Brain pericyte (primary cell): ENCODE measurements around the gene PPM1M.
"Not testable (repeated sequence)": the region's sequence is repeated elsewhere in the genome, so short reads cannot be mapped to it uniquely, and the experiment has no call there.

Experiments used
- DNase-seq: peaks from one replicate; pipeline ENCODE4 v3.0.0-alpha.2; 2012; ENCODE audit warnings: low read depth, low spot score

The PPM1M gene

DNA sequence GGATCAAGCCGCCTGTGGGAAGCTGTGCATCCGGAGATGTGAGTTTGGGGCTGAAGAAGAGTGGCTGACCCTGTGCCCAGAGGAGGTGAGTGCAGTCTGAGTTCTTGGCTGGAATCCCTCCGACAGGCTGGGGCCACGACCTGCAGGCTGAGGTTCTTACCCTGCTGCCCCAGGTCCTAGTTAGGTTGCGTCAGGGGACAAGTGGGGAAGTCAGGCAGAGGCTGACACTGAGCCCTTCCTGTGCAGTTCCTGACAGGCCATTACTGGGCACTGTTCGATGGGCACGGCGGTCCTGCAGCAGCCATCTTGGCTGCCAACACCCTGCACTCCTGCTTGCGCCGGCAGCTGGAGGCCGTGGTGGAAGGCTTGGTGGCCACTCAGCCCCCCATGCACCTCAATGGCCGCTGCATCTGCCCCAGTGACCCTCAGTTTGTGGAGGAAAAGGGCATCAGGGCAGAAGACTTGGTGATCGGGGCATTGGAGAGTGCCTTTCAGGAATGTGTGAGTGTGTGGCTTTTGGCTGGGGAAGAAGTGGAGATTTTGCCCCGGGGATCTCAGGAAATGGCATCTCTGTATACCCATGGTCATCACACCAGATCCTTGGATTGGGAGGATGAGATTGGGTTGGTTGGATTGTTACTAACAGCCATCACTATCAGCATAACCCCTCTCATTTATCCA is 1.3 kb downstream of the PPM1M start:
- no peak for DNase-seq

DNA sequence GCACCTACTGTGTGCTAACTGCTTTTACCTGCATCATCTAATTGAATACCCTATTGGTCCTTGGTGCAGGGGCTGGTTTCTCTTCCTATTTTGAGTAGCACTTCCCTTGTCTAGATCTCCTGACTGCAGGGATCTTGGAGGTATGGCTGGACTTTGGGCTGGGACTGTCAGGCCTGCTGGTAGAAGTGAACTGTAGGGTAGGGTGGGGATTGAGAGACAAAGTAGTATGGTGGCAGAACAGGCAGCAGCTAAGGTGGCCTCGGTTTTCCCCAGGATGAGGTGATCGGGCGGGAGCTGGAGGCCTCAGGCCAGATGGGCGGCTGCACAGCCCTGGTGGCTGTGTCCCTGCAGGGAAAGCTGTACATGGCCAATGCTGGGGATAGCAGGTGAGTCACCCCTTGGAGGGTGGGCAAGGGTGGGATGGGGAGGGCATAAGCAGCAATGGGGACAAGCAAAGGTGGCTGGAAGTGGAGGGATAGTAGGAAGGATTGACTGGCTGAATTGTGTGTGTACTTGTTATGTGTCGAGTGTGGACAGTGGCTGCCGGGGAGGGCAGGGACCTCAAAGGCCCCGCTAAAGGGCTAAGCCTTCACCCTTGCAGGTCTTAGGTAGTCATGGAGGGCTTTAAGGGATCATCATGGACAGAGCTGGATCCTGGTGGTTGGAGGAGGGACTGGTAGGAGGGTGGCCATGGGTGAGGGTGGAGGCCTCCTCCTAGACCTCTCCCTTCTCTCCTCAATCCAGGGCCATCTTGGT is 2.0 kb downstream of the PPM1M start:
- DNase-seq: no peak

DNA sequence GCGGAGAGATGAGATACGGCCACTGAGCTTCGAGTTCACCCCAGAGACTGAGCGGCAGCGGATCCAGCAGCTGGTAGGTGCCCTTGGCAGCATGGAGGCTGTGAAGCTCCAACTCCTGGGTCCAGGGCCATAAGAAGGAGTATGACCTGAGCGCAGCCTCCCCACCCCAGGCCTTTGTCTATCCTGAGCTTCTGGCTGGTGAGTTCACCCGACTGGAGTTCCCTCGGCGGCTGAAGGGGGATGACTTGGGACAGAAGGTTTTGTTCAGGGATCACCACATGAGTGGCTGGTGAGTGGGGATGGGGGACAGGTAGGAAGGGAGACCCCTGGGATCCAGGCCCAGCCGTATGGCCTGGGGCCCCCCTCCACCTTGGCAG is 2.6 kb downstream of the PPM1M start:
- DNase-seq: no peak

DNA sequence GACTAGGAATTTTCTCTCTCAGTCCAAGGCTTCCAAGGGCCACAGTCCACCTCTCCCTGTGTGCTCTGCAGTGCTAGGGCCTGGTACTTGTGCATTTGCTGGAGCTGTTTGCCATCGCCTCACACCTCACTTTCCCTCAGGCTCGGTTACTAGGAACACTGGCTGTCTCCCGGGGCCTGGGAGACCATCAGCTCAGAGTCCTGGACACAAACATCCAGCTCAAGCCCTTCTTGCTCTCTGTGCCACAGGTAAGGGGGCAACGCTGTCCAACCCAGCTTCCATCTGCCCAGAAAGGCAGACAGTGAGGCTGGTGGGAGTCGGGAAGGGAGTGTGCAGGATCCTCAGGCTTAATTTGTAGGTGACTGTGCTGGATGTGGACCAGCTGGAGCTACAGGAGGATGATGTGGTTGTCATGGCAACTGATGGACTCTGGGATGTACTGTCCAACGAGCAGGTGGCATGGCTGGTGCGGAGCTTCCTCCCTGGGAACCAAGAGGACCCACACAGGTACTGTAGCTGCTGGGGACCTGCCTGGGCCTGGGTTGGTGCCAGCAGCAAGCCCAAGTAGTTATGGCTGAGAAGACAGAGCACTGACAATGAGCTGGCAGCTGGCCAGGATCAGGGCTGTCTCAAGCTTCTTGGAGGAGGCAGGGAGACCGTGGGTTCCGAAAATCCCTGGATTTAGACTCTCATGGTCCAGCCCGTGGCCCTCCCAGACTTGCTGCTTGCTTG is 3.4 kb downstream of the PPM1M start:
- no peak for DNase-seq

DNA sequence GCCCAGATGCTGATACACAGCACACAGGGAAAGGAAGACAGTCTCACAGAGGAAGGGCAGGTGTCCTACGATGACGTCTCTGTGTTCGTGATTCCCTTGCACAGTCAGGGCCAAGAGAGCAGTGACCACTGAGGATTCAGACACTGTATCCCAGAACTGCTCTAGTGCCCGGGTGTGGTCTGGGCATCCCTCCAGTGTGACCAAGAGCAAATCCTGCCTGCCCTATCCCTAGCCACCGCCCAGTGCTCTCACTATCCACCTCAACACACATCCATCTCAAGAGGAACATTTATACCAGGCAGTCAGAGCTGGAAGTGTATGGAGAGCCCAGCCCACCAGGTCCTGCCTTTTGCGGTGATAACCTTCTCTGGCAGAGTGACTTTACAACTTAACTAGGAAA is 4.1 kb downstream of the PPM1M start:
- no peak for DNase-seq

DNA sequence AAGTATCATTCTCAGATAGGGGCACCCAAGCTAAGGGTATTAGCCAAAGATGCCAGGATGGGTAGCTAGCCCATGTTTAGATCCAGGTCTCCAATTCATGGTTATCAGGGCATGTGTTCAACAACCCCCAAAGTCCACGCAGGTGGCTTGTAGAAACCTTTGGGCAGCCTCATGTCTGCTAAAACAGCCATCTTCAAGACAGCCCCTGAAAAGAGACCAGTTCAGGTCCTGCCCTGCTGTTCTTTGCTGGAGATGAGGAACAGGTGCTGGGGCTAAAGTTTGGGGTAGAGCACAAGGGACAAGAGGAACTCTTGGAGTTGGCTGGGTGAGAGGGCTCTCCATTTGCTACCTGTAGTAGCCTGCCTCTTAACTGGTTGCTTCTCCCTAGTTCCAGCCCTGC is 4.6 kb downstream of the PPM1M start:
- no peak for DNase-seq

DNA sequence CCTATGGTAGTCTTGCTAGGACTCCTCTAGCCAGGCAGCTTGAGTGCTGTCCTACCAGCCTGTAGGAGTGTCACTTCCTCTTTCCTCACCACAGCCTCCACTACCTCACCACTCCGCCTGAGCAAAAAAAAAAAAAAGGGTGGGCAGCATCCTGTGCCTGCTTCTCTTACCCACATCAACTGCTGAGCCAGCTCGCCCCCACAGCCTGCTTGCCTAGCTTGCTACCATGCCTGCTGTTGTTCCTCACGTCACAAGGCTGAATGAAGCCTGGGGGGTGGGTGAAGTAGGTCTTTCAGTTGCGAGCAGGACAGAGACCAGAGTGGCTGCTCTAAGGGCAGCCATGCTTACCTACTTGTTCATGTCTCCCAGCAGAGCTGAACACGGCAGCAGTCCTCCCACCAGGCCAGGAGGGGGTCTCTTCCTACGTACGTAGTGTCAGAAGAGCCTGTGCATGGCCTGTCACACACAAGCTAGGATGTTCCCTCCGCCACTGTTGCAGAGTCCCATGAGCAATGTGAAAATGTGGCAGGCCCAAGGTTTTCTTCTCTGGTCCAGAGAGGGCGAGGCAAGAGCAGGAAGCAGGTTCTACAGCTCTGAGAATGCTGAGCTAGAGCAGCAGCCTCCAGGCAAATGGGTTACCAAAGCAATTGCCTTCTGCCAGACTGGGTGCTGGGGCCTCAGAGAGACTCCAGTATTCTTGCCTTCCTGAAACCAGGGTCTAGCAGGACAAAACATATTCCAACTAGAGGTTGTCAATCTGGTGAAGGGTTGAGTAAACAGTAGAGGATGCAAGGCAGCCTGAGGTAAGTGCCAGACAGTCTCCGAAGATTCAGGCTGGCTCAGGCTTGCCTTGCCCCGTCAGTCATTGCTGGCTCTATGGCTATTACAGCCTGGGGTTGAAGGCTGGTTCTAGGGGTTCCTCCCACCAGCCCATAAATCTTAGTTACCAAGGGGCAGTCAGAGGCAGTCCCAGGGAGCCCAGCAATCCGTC is 8.1 kb downstream of the PPM1M start:
- DNase-seq: no peak

DNA sequence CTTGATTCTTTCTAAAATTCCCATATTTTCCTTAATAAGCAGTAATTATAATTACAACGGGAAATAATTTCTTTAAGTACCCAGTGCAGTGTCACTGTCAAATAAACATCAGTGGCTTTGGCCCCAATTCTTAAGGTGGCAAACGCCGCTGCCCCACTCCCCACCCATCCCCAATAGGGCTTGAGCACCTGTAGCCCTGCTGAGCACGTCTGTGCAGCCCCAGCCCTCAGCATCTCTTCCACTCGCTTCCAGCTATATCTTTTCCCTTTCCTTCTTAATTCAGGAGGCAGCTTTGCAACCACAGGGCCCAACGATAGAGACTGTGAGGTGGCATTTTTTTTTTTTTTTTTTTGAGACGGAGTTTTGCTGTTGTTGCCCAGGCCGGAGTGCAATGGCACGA is 9.0 kb downstream of the PPM1M start:
- no peak for DNase-seq

DNA sequence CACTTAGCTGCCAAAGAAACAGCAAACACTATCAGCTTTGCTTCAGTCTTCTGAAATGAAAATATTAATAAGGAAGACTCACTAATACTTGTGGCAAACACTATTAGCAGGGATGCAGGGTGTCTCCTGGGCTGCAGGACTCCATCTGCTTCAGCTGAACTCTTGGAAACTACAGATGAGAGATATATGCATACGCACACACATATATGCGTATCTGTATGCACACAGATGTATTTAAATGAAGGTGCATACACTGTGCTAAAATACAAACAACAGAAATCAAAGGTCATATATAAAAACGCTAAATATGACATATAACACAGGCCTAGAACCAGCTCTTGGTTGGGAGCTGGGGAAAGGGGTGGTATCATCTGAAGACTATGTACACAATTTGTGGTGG is 10.6 kb downstream of the PPM1M start:
- no peak for DNase-seq

DNA sequence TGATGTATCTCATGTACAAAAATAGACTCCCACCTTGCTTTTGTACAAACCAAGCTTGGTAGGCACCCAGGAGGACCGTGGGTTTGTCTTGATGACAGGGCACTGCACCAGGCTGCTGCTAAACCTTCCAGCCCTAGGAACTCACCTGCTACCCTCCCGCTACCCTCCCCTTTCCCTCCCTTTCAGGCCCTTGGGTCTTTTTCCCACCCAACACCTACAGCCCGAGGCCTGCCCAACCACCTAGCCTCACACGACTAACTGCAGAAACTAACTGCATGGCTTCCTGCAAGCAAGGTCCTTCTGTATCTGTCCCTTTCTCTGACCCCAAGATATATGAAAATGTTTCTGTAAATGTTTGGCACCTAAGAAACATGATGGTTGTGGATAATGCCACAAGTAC is 11.1 kb downstream of the PPM1M start:
- DNase-seq: no peak

DNA sequence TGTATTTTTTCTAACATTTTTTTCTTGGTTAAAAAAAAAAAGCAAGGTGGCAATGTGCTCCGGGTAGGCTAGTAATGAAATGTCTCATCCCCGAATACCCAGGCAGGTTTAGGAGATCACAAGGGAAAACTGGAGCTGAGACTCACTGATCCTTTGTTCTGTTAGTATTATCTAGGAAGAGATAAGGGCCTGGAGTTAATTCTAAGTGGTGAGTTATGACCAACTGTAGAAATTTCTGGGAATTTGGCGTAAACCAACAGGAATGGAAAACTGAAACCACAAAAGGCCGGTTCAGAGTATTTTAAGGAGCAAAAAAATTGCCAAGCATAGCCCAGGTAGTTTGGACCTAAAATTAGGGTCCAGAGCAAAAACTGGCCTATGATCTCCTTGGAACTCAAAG is 12.4 kb downstream of the PPM1M start:
- no peak for DNase-seq

DNA sequence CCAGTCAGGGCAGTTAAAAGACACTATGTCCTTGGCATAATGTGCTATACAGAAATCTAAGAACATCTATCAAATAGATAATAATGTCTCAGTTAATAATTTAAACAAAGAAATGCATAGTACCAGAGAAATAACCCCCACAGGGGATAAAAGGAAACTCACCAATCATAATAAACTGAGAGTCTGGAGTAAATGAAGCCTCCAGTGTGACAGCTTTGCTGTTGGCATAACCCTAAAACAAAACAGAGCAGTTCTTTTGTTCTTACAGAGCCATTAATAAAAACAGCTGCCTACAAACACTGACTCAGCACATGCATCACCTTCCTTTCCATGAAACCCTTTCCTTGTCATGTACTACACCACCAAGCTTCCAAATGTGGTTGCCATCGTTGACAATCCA is 13.5 kb downstream of the PPM1M start:
- no peak for DNase-seq

DNA sequence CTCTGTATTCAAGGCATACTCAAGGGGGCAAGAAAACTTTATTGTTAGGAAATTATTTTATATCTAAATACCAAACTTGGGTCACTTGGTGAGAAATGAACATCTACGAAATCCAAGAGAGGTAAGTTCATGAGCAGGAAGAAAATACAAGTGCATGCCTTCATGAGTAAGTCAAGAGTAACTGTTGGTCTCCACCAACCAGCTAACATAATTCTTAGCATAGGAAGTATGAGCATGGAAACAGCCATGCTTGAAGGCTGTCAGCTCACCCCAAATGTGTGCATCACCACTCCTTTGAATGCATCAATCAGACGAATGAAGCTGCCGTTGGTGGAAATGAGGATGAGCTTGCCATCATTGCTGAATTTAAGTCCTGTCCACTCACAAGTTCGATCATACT is 13.9 kb downstream of the PPM1M start:
- DNase-seq: no peak

DNA sequence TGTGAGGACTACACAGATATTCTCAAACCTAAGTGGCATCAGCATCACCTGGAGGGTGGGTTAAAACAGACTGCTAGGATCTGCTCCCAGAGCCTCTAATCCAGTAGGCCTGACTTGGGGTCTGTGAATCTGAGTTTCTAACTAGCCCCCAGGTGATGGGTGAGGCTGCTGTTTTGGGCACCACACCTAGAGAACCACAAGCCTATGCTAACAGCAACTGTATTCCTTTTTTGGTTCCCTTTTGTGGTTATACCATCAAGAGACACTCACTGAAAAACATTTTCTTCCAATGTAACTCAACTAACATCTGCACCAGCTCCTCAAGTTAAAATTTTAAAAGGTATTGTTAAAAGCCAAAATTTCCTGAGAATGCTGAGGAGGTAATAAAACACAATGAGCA is 16.9 kb downstream of the PPM1M start:
- no peak for DNase-seq

DNA sequence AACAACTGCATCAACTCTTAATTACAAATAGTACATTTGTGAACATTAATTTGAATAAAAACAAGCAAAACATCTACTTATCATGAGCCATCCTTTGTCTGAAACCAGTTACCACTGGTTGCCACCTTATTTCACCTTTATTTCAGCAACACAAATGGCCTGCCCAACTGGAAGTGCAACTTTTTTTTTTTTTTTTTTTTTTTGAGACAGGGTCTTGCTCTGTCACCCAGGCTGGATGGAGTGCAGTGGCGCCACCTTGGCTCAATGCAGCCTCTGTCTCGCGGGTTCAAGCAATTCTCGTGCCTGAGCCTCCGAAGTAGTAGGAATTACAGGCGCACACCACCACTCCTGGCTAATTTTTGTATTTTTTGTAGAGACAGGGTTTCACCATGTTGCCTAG is 19.8 kb downstream of the PPM1M start:
- DNase-seq: no peak

DNA sequence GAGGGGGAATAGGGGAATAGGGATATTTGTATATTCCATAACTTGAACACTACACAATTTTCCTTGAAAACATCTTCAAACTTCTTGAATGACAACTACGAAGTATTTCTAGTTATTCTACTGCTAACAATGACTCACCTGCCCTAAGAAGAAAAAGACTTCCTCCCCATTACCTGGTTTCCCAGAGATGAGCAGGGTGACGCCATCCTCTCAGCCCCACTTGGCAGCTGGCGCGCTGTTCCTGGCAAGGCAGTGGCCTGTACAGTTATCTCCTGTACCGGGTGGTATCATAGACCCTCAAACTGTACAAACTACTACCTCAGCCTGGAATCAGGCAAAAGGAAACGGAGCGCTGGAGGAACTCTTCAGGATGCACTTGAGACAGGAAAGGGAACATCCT is 22.5 kb downstream of the PPM1M start:
- DNase-seq: no peak

DNA sequence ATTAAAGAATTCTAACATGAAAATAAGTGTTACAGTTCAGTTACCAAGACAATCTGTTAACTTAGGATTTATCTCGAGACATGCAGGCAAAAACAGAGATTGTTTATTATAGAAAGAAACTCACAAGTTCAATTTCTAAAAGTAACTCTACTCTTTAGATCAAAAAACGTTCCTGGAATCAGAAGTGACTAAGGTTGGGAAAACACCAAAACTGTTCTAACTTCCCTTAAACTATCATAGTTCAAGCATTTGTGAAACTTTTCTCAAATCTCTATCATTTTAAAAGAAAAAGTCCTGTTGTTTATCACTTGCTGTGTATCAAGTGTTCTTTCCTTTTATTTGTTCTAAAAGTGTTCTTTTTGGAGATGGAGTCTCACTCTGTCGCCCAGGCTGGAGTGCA is 24.2 kb downstream of the PPM1M start:
- DNase-seq: no peak

DNA sequence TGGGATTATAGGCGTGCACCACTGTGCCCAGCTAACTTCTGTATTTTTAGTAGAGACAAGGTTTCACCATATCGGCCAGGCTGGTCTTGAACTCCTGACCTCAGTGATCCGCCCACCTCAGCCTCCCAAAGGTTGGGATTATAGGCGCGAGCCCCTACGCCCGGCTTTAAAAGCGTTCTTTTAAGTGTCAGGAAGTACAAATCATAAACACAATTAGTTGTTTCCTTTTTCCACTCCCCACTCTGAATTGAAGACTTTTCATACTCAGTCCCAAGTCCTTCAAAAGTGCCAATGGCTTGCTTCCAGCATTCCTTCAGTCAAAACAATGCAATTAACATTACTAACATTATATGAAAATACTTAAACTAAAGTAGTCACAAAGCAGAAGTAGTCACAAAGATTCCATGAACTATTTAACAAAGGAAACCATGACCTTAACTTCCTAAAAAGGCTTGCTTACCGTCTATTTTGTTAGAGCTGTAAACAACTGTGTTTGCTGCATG is 24.7 kb downstream of the PPM1M start:
- DNase-seq: no peak

DNA sequence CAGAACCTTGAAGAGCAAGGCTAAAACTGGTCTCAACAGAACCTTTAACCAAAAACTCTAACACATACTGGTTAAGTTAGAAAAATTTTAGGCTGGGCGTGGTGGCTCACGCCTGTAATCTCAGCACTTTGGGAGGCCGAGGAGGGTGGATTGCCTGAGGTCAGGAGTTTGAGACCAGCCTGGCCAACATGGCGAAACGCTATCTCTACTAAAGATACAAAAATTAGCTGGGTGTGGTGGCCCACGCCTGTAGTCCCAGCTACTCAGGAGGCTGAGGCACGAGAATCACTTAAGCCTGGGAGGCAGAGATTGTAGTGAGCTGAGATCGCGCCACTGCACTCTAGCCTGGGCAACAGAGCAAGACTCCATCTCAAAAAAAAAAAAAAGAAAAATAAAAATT is 26.6 kb downstream of the PPM1M start:
- DNase-seq: not testable (repeated sequence)

DNA sequence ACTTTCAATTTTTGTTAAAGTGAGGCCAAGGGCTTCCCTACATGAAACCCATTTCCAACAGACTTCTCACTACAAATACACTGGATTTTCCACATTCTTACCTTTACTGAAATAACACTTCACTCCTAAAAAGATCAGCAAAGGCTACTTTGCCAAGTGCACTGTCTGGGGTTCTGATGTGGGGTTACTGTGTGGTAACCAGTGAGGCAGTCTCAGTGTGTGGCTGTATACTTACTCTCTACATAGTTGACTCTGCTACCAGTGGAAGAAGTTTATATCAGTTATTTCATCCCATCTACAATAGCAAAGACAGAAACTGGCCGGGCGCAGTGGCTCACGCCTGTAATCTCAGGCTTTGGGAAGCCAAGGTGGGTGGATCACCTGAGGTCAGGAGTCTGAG is 27.3 kb downstream of the PPM1M start:
- DNase-seq: no peak

DNA sequence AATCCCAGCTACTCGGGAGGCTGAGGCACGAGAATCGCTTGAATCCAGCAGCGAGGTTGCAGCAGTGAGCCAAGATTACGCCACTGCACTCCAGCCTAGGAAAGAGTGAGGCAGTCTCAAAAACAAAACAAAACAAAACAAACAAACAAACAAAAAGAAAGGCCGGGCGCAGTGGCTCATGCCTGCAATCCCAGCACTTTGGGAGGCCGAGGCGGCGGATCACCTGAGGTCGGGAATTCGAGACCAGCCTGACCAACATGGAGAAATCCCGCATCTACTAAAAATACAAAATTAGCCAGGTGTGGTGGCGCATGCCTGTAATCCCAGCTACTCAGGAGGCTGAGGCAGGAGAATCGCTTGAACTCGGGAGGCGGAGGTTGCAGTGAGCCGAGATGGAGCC is 29.2 kb downstream of the PPM1M start:
- DNase-seq: not testable (repeated sequence)
